Dedifferentiated amniotic fluid mesenchymal stem cell (primary cell): Measurements from ENCODE around the gene NPEPPS.

Source experiments
- DNase-seq: peaks from one replicate; pipeline ENCODE4 v3.0.0-alpha.2; 2016; ENCODE audit errors: extremely low spot score

NPEPPS gene

GRCh38 chr17:47665655-47666054, 134.7 kb downstream of the NPEPPS start:
- no peak for DNase-seq

- no peak for DNase-seq
Observed at GRCh38 chr17:47669081-47669480, 138.2 kb downstream of the NPEPPS start.

- no peak for DNase-seq
Observed at GRCh38 chr17:47670064-47670463, 139.2 kb downstream of the NPEPPS start.
